HUES64 (cell line): ENCODE results near the gene RTCB.

Experiments
- H3K27ac ChIP-seq: 2 replicates; pipeline ENCODE4 v1.7.0; 2013; ENCODE audit warnings: low read depth, low read length, inconsistent platforms
- H3K27me3 ChIP-seq: 2 replicates; pipeline ENCODE4 v1.6.1; 2013; ENCODE audit warnings: mild to moderate bottlenecking, low read length; ENCODE audit not compliant: insufficient read depth
- H3K36me3 ChIP-seq: 2 replicates; pipeline ENCODE4 v1.6.1; 2013; ENCODE audit warnings: mild to moderate bottlenecking, low read length; ENCODE audit not compliant: insufficient read depth
- H3K4me1 ChIP-seq: 2 replicates; pipeline ENCODE4 v1.6.1; 2013; ENCODE audit warnings: mild to moderate bottlenecking, low read length, moderate library complexity; ENCODE audit not compliant: insufficient read depth
- H3K4me3 ChIP-seq: 2 replicates; pipeline ENCODE4 v1.5.1; 2013; ENCODE audit warnings: mild to moderate bottlenecking, low read length, moderate library complexity
- H3K9ac ChIP-seq: 2 replicates; pipeline ENCODE4 v1.6.1; 2013; ENCODE audit warnings: mild to moderate bottlenecking, low read depth, low read length
- H3K9me3 ChIP-seq: 2 replicates; pipeline ENCODE4 v1.6.1; 2013; ENCODE audit warnings: low read depth, low read length; ENCODE audit not compliant: insufficient read depth
- WGBS: fragments of 150-250, 120-280 bp; methylation state at CpG from one replicate; pipeline ENCODE4 v1.1.7; 2013; ENCODE audit warnings: missing lambda C conversion rate; 5-methylcytosine and 5-hydroxymethylcytosine counted together

Gene RTCB

GRCh38 chr22:32339190-32340012 is 72.6 kb downstream of the RTCB start:
- H3K27ac ChIP-seq: no peak overlapping the region
- H3K36me3 ChIP-seq: no peaks in the 10 kb centered on the region
- WGBS: 89% methylated on average over 23 of the region's 23 CpGs
- H3K4me1 ChIP-seq: peaks cover 16% of the 10 kb centered on the region
- no peaks in the 10 kb centered on the region for H3K9me3 ChIP-seq
- no peak overlapping the region for H3K9ac ChIP-seq
- H3K27me3 ChIP-seq: no peaks in the 10 kb centered on the region
- H3K4me3 ChIP-seq: no peak overlapping the region

- no peak overlapping the region for H3K27ac ChIP-seq
- peaks cover 16% of the 10 kb centered on the region for H3K4me1 ChIP-seq
- 96% methylated on average over 10 of the region's 10 CpGs for WGBS
- no peak overlapping the region for H3K9ac ChIP-seq
- no peaks in the 10 kb centered on the region for H3K27me3 ChIP-seq
- H3K36me3 ChIP-seq: no peaks in the 10 kb centered on the region
- H3K4me3 ChIP-seq: no peak overlapping the region
- no peaks in the 10 kb centered on the region for H3K9me3 ChIP-seq
Observed at GRCh38 chr22:32338757-32339156, 73.3 kb downstream of the RTCB start.
